ENCODE measurements around the gene ACAD10. TPM values are rescaled to one million over a fixed set of nuclear protein-coding genes. Genes with fewer than 3 reads are reported as not detected.

Gene ACAD10
- total and polyA plus RNA-seq, 2 of the 13 experiments (the other 11 are each of a cell fraction or from before 2014, with no cell fraction given): 15.2 to 16.3 TPM

DNA sequence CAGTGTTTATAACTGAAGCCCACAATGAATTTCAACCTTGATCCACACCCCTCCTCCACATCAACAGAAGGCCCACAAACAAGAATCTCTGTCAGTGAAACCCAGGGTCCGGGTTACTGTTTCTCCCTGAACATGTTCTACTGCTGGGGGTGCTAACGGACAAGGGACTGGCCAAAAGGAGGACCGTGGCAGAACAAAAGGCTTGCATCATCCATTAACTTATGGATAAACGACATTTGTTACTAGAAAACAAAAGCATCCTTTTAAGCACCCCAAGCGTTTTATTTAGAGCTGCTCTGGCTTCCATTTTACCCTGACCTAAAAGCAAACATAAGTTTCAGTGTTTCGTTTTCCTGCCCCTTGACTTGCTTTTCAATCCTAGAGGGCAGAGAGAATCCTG, 32.3 kb upstream of the ACAD10 start:
- POLR2A ChIA-PET: no interaction called here
- TF ChIP-seq NRL (CRISPR knock-in tag; IDR thresholded peaks at IDR 0.05; ENCODE audit: borderline replicate concordance) (no peak), ZNF549 (CRISPR knock-in tag; IDR thresholded peaks at IDR 0.05) (no peak), HIVEP1 (CRISPR knock-in tag; IDR thresholded peaks at IDR 0.05) (no peak), ZMYM4 (CRISPR knock-in tag; IDR thresholded peaks at IDR 0.05) (no peak), HNF4A (CRISPR knock-in tag; IDR thresholded peaks at IDR 0.05) (no peak), ZNF547 (CRISPR knock-in tag; IDR thresholded peaks at IDR 0.05) (no peak), XBP1 (CRISPR knock-in tag; IDR thresholded peaks at IDR 0.05) (no peak), MED1 (CRISPR knock-in tag; IDR thresholded peaks at IDR 0.05) (no peak)
- TF ChIP-seq, protein P1, sequence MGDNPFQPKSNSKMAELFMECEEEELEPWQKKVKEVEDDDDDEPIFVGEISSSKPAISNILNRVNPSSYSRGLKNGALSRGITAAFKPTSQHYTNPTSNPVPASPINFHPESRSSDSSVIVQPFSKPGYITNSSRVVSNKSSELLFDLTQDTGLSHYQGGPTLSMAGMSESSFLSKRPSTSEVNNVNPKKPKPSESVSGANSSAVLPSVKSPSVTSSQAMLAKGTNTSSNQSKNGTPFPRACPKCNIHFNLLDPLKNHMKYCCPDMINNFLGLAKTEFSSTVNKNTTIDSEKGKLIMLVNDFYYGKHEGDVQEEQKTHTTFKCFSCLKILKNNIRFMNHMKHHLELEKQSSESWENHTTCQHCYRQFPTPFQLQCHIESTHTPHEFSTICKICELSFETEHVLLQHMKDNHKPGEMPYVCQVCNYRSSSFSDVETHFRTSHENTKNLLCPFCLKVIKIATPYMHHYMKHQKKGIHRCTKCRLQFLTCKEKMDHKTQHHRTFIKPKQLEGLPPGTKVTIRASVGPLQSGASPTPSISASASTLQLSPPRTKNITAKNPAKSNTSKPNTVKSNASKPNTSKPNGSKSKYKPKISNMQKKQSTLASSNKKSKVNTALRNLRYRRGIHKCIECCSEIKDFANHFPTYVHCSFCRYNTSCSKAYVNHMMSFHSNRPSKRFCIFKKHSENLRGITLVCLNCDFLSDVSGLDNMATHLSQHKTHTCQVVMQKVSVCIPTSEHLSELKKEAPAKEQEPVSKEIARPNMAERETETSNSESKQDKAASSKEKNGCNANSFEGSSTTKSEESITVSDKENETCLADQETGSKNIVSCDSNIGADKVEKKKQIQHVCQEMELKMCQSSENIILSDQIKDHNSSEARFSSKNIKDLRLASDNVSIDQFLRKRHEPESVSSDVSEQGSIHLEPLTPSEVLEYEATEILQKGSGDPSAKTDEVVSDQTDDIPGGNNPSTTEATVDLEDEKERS (CRISPR knock-in tag; IDR thresholded peaks at IDR 0.05): no peak
- TF ChIP-seq, protein P2, sequence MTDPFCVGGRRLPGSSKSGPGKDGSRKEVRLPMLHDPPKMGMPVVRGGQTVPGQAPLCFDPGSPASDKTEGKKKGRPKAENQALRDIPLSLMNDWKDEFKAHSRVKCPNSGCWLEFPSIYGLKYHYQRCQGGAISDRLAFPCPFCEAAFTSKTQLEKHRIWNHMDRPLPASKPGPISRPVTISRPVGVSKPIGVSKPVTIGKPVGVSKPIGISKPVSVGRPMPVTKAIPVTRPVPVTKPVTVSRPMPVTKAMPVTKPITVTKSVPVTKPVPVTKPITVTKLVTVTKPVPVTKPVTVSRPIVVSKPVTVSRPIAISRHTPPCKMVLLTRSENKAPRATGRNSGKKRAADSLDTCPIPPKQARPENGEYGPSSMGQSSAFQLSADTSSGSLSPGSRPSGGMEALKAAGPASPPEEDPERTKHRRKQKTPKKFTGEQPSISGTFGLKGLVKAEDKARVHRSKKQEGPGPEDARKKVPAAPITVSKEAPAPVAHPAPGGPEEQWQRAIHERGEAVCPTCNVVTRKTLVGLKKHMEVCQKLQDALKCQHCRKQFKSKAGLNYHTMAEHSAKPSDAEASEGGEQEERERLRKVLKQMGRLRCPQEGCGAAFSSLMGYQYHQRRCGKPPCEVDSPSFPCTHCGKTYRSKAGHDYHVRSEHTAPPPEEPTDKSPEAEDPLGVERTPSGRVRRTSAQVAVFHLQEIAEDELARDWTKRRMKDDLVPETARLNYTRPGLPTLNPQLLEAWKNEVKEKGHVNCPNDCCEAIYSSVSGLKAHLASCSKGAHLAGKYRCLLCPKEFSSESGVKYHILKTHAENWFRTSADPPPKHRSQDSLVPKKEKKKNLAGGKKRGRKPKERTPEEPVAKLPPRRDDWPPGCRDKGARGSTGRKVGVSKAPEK (CRISPR knock-in tag; IDR thresholded peaks at IDR 0.05; ENCODE audit: borderline replicate concordance): no peak
- TF ChIP-seq, protein P3, sequence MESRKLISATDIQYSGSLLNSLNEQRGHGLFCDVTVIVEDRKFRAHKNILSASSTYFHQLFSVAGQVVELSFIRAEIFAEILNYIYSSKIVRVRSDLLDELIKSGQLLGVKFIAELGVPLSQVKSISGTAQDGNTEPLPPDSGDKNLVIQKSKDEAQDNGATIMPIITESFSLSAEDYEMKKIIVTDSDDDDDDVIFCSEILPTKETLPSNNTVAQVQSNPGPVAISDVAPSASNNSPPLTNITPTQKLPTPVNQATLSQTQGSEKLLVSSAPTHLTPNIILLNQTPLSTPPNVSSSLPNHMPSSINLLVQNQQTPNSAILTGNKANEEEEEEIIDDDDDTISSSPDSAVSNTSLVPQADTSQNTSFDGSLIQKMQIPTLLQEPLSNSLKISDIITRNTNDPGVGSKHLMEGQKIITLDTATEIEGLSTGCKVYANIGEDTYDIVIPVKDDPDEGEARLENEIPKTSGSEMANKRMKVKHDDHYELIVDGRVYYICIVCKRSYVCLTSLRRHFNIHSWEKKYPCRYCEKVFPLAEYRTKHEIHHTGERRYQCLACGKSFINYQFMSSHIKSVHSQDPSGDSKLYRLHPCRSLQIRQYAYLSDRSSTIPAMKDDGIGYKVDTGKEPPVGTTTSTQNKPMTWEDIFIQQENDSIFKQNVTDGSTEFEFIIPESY (CRISPR knock-in tag; IDR thresholded peaks at IDR 0.05): no peak
- intact Hi-C loops (cut with micrococcal nuclease; ENCODE audit: unreplicated experiment): no loop called here

More for the DNA sequence above, 32.3 kb upstream of the ACAD10 start:
- Histone ChIP-seq H3K9ac (ENCODE audit: insufficient read depth, low read depth, low read length) (no peak overlapping the region), H3K9me3 (ENCODE audit: low read length) (no peaks in the 10 kb centered on the region), H3K27ac (ENCODE audit: extremely low read length, insufficient read depth, low read length) (no peak overlapping the region), H3K4me2 (ENCODE audit: low read depth, low read length) (no peak overlapping the region), H2AFZ (ENCODE audit: low read length) (no peak overlapping the region), H4K20me1 (ENCODE audit: insufficient read depth, low read length) (no peaks in the 10 kb centered on the region), H3K79me2 (ENCODE audit: insufficient read depth, low read length) (no peaks in the 10 kb centered on the region), H3K27me3 (ENCODE audit: control insufficient read depth in 1 of 2, insufficient read depth in 2 of 2, low read length in 2 of 2) (no peaks in the 10 kb centered on the region), H3K36me3 (replicated peaks in 1 of 2; ENCODE audit: control insufficient read depth in 1 of 2, insufficient read depth in 2 of 2, low read length in 2 of 2) (peaks cover 15 to 66% of the 10 kb centered on the region in 2 experiments), H3K4me3 (replicated peaks in 1 of 3; ENCODE audit: insufficient read depth in 1 of 3, low read depth in 2 of 3, low read length in 3 of 3) (no peak overlapping the region), H3K4me1 (ENCODE audit: insufficient read depth, low read length) (no peaks in the 10 kb centered on the region)
- no peak for ATAC-seq
- 83% methylated on average over 6 of the region's 6 CpGs for WGBS (ENCODE audit: low lambda C conversion rate)
- in situ Hi-C loops (cut with HindIII; ENCODE audit: extremely low pct_ligation_motif_present, low pct_unique_long_range_greater_than_20kb): no loop called here
- no TSS peak for BruUV-seq (replicated peaks)
- DNase-seq (ENCODE audit: low spot score): no peak
- CTCF ChIA-PET (ENCODE audit: low intra/inter-chr PET ratio, low total read pairs): no interaction called here
- FAIRE-seq: no peak

Data from HepG2 (cell line).